Ovary (tissue), 9 donors: ENCODE data around the gene PRR19. TPM values are rescaled to one million over a fixed set of nuclear protein-coding genes. Genes with fewer than 3 reads are reported as not detected.

Experiments used
- DNase-seq, 5 donors: peaks; one replicate each; pipeline ENCODE4 v3.0.0-alpha.2; 2019 to 2020
- H3K27ac ChIP-seq, 2 donors: fragments of 200-600 bp; one replicate each; pipeline versions ENCODE4 v1.5.1 to v1.8.0; 2019 to 2022
- H3K27me3 ChIP-seq: fragments of 200-600 bp; one replicate; pipeline ENCODE4 v1.8.0; 2022
- H3K36me3 ChIP-seq: fragments of 200-600 bp; sonication (generic); one replicate; pipeline ENCODE4 v1.5.1; 2019
- H3K4me1 ChIP-seq: one replicate; pipeline ENCODE4 v1.8.1; 2013; ENCODE audit warnings: mild to moderate bottlenecking, moderate library complexity; ENCODE audit not compliant: insufficient read depth
- H3K4me3 ChIP-seq: fragments of 200-600 bp; sonication (generic); one replicate; pipeline ENCODE4 v1.5.1; 2017
- H3K9me3 ChIP-seq, 2 donors: fragments of 200-600 bp in 1 of 2; sonication (generic) in 1 of 2; one replicate each; pipeline versions ENCODE4 v1.5.1 to v1.8.1; 2013 to 2019; ENCODE audit warnings: mild to moderate bottlenecking in 1 of 2, moderate library complexity in 1 of 2
- CTCF ChIP-seq, 3 donors: fragments of 450-650 bp in 2 of 3; fragments of 200-600 bp in 1 of 3; IDR thresholded peaks; one replicate each; pipeline versions ENCODE4 v1.5.1 to v1.8.0; 2016 to 2022; ENCODE audit warnings: antibody characterized with exemption in 3 of 3, mild to moderate bottlenecking in 1 of 3
- EP300 ChIP-seq: sonication (generic); formaldehyde crosslinking; IDR thresholded peaks from one replicate; pipeline ENCODE4 v1.6.1; 2017; ENCODE audit warnings: antibody characterized with exemption
- POLR2A ChIP-seq: fragments of 450-650 bp; IDR thresholded peaks from one replicate; pipeline ENCODE4 v1.6.1; 2017; ENCODE audit warnings: antibody characterized with exemption, mild to moderate bottlenecking, moderate library complexity
- WGBS, 3 donors: extraction: QIAGEN DNeasy Blood & Tissue Kit in 1 of 3; methylation state at CpG; one replicate each; pipeline versions ENCODE4 v1.1.5 to v1.1.7; 2013 to 2017; 5-methylcytosine and 5-hydroxymethylcytosine counted together
- intact Hi-C, 4 donors: fragments of 100-400 bp; cut with DNase I; formaldehyde crosslinking; loops; one replicate each; pipeline versions ENCODE4 v1.11.0 to v1.15.1; 2022 to 2023
- polyA plus RNA-seq, 2 donors: library from polyadenylated mRNA; stranded (reverse); fragments of 200-250 nt in 1 of 2; fragments of 350-450 nt in 1 of 2; fragmentation: Illumina TruSeq in 1 of 2; extraction: RNeasy Lipid Tissue Mini Kit (QIAGEN cat#74804) in 1 of 2; gene quantifications; one replicate each; pipeline ENCODE4 v1.2.3, GENCODE V29; 2013 to 2014
- total RNA-seq, 7 donors: library from RNA; depleted of rRNA in 2 of 7; stranded (reverse); fragments of >200 nt in 2 of 7; fragmentation: NEBNext Ultra II Directional in 3 of 7; extraction: Animal tissue kit (Norgen Biotek cat#: 25700) in 3 of 7; gene quantifications; one replicate each; pipeline versions ENCODE4 v1.1.0 to v1.2.4, GENCODE V29; 2016 to 2023
- donor health status: DM: no; HTN: no; CAD: no; lungs with moderate emphysema.
- donor health status: DM: no; HTN: no; CAD: no.
- donor health status: Bipolar disorder and iron deficiency.
- donor health status: DM: yes; HTN: yes; CAD: no.
- donor health status: DM: no; HTN: no; CAD: no.
- donor health status: DM: yes; HTN: yes; CAD: no.

The PRR19 gene
- total and polyA plus RNA-seq, 9 donors: 0.58 to 2.9 (median 0.77) TPM; not detected in 2

- TF ChIP-seq EP300: no peak
- no peak for TF ChIP-seq POLR2A
- Histone ChIP-seq H3K27me3 (no peaks in the 10 kb centered on the region), H3K9me3 (no peaks in the 10 kb centered on the region), H3K36me3 (no peaks in the 10 kb centered on the region), H3K4me1 (peaks cover 3% of the 10 kb centered on the region), H3K27ac (no peak overlapping the region), H3K4me3 (no peak overlapping the region)
- intact Hi-C loops: no loop called here
- 60 to 73% (median 68%) methylated on average over 5 of the region's 5 CpGs for WGBS, 3 donors
- DNase-seq: no peak
These were observed 13.1 kb downstream of the PRR19 start for GRCh38 chr19:42315024-42315423.

GRCh38 chr19:42316223-42317211 is 14.6 kb downstream of the PRR19 start:
- H3K27ac ChIP-seq: no peak overlapping the region
- 27 to 37% (median 34%) methylated on average over 28 of the region's 28 CpGs for WGBS, 3 donors
- intact Hi-C loops: no loop called here
- no peak overlapping the region for H3K4me3 ChIP-seq
- no peak for TF ChIP-seq CTCF (IDR thresholded peaks at IDR 0.05)
- no peak for TF ChIP-seq EP300
- no peak for TF ChIP-seq POLR2A
- no peaks in the 10 kb centered on the region for H3K9me3 ChIP-seq
- no peak for DNase-seq
- H3K4me1 ChIP-seq: peaks cover 3% of the 10 kb centered on the region
- no peaks in the 10 kb centered on the region for H3K36me3 ChIP-seq
- H3K27me3 ChIP-seq: no peaks in the 10 kb centered on the region

GRCh38 chr19:42317535-42317934 is 15.6 kb downstream of the PRR19 start:
- intact Hi-C loops: no loop called here
- WGBS, 3 donors: 85 to 90% (median 89%) methylated on average over 13 of the region's 13 CpGs
- no peak for DNase-seq
- no peak overlapping the region for H3K27ac ChIP-seq
- TF ChIP-seq EP300 (no peak), POLR2A (no peak), CTCF (IDR thresholded peaks at IDR 0.05) (no peak)
- no peaks in the 10 kb centered on the region for H3K36me3 ChIP-seq
- no peak overlapping the region for H3K4me3 ChIP-seq
- H3K4me1 ChIP-seq: peaks cover 3% of the 10 kb centered on the region
- no peaks in the 10 kb centered on the region for H3K27me3 ChIP-seq
- no peaks in the 10 kb centered on the region for H3K9me3 ChIP-seq

- intact Hi-C loops: no loop called here
- DNase-seq: no peak
- TF ChIP-seq POLR2A (no peak), EP300 (no peak), CTCF (IDR thresholded peaks at IDR 0.05) (no peak)
- peaks cover 8% of the 10 kb centered on the region for H3K4me1 ChIP-seq
- no peak overlapping the region for H3K27ac ChIP-seq
- H3K36me3 ChIP-seq: no peaks in the 10 kb centered on the region
- H3K4me3 ChIP-seq: no peak overlapping the region
- no peaks in the 10 kb centered on the region for H3K9me3 ChIP-seq
- WGBS, 3 donors: 63 to 72% (median 64%) methylated on average over 9 of the region's 9 CpGs
- no peaks in the 10 kb centered on the region for H3K27me3 ChIP-seq
These were observed 20.4 kb downstream of the PRR19 start for GRCh38 chr19:42322305-42322704.

GRCh38 chr19:42323473-42323851 is 21.5 kb downstream of the PRR19 start:
- no peaks in the 10 kb centered on the region for H3K27me3 ChIP-seq
- no peaks in the 10 kb centered on the region for H3K36me3 ChIP-seq
- no peak overlapping the region for H3K4me3 ChIP-seq
- intact Hi-C loops: no loop called here
- no peak for DNase-seq
- peaks cover 8% of the 10 kb centered on the region for H3K4me1 ChIP-seq
- TF ChIP-seq CTCF (IDR thresholded peaks at IDR 0.05) (no peak), EP300 (no peak), POLR2A (no peak)
- WGBS, 3 donors: 16 to 21% (median 20%) methylated on average over 28 to 29 of the region's 29 CpGs
- no peaks in the 10 kb centered on the region for H3K9me3 ChIP-seq
- H3K27ac ChIP-seq: no peak overlapping the region
